NOMO-1 (cell line): ENCODE data around the gene ANKRD44.
"Not testable (repeated sequence)": the region's sequence is repeated elsewhere in the genome, so short reads cannot be mapped to it uniquely, and the experiment has no call there.

Experiments
- DNase-seq, 2 experiments: peaks; one replicate each; lab custom pipeline; 2025; ENCODE audit not compliant: unreplicated experiment in 2 of 2; lab: John Stamatoyannopoulos, UW

The ANKRD44 gene

GRCh38 chr2:197062574-197062973 is 248.0 kb downstream of the ANKRD44 start:
- not testable (repeated sequence) for DNase-seq

- no peak for DNase-seq
These were observed 251.1 kb downstream of the ANKRD44 start for GRCh38 chr2:197059477-197059876.

DNA sequence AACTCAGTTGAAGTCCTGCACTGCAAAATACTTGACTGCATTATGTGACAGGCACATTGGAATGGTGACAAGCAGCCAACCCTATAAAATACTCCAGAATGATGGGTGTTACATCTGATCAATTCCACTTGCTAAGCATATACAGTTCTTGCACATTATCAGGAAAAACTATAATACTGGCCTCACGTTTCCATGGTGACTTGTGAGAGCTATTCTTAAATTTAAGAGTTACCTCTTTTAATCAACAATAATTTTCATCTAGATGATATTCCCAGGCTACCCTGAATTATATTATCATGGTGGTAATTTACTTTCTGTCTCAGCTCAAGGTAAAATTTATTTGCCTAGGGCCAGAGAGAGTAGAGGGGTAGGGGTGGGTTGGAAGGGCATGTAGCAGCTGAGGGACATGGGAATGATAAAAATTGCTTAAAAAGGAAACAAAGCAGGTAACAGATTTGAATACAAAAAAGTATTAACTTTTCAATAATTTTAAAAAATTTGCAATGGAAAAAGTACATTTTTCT is 251.7 kb downstream of the ANKRD44 start:
- DNase-seq = no peak

- DNase-seq = no peak
These were observed 252.6 kb downstream of the ANKRD44 start for GRCh38 chr2:197057959-197058358.

DNA sequence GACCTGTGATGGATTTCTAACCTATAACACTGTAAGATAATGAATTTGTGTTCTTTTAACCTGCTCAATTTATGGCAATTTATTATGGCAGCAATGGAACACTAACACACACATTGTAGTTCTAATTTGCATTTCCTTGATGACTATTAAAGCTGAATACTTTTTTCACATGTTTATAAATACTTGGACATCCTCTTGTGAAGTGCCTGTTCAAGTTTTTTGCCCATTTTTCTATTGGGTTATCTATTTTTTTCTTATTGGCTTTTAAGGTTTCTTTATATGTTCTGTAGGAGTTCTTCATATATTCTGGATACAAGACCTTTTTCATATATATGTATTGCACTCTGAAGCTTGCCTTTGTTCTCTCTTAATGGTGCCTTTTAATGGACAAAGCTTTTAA is 255.5 kb downstream of the ANKRD44 start:
- DNase-seq = no peak

- no peak for DNase-seq
These were observed 256.1 kb downstream of the ANKRD44 start for GRCh38 chr2:197054437-197054836.

DNA sequence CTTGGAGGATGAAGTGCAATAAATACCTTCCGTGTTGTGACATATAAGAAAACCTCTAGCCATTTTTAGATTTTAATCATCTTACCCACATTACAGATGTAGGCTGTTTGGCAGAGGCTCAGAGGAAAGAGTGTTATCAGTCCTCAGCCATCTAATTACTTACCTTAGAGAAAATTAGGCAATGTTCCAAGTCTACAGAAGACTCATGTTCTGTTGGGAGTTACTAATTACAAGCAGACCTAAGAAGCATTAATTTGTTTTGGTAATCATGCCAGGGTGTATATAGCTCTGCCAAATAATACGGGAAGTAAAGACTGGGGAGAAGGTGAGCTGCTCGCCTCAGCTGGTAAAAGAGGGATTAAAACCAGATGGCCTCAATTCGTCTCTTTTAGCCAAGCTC is 258.2 kb downstream of the ANKRD44 start:
- no peak for DNase-seq

GRCh38 chr2:197045115-197045514 is 265.5 kb downstream of the ANKRD44 start:
- DNase-seq = peak in 1 of 2 experiments; percentile 49

DNA sequence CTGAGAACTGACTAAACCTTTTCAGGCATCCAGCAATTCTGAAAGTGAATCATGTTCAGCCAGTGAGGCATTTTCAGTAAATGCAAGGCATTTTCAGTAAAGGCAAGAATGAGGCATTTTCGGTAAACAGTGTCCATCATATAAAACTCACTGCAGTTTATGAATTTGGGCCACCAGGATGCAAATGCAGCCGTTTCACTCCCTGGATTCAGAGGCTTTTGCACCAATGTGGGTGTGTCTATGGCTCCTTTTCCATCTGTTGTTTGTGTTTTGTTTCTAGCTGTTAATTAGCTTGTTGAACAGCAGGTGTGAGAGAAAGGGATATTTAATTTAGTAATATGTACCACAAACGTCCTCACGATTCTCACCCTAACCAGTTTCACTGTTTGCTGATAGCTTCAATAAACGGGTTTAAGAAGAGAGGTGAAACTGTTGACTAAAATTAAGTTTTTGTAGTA is 267.8 kb downstream of the ANKRD44 start:
- DNase-seq = no peak

DNA sequence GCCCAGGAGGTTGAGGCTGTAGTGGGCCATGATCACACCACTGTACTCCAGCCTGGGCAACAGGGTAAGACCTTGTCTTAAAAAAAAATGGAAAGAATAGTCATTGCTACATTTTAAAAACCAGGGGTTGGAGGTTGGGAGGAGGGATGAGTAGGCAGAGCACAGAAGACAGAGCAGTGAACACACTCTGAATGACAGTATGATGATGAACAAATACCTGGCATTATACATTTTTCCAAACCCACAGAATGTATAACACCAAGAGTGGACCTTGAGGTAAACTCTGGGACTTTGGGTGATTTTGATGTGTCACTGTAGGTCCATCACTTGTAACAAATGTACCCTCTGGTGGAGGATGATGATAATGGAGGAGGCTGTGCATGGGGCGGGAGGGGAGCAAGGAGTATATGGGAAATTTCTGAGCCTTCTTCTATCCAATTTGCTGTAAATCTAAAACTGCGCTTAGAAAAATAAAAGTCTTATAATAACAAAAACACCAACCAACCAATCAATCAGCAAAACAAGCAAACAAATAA is 272.6 kb downstream of the ANKRD44 start:
- no peak for DNase-seq

- DNase-seq = no peak
These were observed 275.6 kb downstream of the ANKRD44 start for GRCh38 chr2:197035002-197035401.

- DNase-seq = no peak
These were observed 276.3 kb downstream of the ANKRD44 start for GRCh38 chr2:197034292-197034691.

- DNase-seq = no peak
These were observed 277.4 kb downstream of the ANKRD44 start for GRCh38 chr2:197033222-197033621.

GRCh38 chr2:197031803-197032202 is 278.8 kb downstream of the ANKRD44 start:
- no peak for DNase-seq

GRCh38 chr2:197030090-197030489 is 280.5 kb downstream of the ANKRD44 start:
- DNase-seq = no peak

GRCh38 chr2:197028633-197029032 is 281.9 kb downstream of the ANKRD44 start:
- no peak for DNase-seq

DNA sequence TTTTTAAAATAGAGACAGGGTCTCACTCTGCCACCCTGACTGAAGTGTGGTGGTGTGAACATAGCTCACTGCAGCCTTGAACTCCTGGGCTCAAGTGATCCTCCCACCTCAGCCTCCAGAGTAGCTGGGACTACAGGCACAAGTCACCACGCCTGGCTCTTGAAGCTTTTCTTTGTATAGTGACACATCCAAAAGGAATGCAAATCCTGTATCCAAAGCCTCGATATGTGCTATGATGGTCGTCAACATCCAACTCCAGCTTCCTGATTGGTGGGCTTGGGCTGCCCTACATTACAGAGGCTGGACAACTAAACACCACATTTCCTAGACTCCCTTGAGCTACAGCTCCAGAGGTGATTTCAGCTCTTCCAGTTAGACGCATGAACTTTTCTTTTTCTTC is 282.4 kb downstream of the ANKRD44 start:
- no peak for DNase-seq

- DNase-seq = no peak
These were observed 286.4 kb downstream of the ANKRD44 start for GRCh38 chr2:197024206-197024605.

GRCh38 chr2:197020921-197021320 is 289.7 kb downstream of the ANKRD44 start:
- DNase-seq = not testable (repeated sequence)

DNA sequence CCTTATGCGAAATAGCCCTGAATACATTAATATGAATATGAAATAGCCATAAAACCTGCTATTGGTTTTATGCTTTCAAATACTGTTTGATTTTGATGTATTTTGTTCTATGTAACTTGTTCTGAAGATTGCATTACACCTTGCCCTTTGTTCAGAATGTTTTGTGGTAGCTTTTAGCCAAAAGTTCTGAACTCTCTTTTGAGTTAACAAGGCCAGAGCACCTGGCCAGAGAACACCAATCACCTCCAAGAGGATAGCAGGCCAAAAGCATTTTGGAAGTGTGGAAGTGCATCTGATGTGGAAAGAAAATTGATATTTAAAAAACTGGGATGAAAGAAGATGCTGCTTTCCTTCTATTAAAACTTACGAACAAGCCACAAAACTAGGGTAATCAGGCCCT is 297.5 kb downstream of the ANKRD44 start:
- no peak for DNase-seq

- peak in 1 of 2 experiments; percentile 39 for DNase-seq
These were observed 298.6 kb downstream of the ANKRD44 start for GRCh38 chr2:197011801-197012641.

- DNase-seq = no peak
These were observed 299.6 kb downstream of the ANKRD44 start for GRCh38 chr2:197011021-197011417.
